Jurkat, Clone E6-1 (cell line): ENCODE results near the gene PDGFB.
A peak's percentile ranks its signal among the peaks of the same experiment; 100 is the strongest.

ENCODE experiments used
- DNase-seq: peaks from one replicate; pipeline ENCODE4 v3.0.0-alpha.2; 2011; ENCODE audit warnings: low read depth, low spot score
- H3K4me3 ChIP-seq: 2 replicates; pipeline ENCODE4 v1.5.1; 2011; ENCODE audit warnings: mild to moderate bottlenecking, low read length, control low read depth, moderate library complexity

The PDGFB gene

DNA sequence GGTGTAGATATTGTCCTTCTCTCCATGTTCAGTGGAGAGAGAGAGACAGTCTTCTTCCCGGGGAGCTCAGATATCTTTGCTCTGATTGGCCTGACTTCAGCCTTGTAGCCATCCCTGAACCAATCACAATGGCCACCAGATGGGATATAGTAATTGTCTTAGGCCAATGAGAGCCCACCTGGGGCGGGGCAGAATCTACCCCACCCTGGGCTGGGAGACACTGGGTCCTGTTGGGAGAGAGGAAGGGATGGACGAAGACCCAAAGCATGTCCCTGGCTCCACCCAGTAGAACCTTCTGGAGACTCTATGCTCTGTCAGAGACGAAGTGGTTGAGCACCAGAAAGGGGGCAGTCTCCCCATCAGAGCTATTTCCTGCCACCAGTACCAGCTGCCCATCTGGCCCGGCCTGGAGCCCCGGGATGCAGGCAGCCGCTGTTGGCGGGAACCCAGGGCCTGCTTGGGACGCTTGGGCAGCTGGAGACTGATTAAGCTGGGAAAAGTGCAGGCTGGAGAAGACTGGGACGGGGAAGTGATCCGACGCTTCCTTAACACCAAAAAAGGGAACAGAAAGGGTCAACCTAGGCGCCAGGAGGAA lies 60.7 kb downstream of the PDGFB start:
- DNase-seq, result no peak
- H3K4me3 ChIP-seq, result no peak overlapping the region

DNA sequence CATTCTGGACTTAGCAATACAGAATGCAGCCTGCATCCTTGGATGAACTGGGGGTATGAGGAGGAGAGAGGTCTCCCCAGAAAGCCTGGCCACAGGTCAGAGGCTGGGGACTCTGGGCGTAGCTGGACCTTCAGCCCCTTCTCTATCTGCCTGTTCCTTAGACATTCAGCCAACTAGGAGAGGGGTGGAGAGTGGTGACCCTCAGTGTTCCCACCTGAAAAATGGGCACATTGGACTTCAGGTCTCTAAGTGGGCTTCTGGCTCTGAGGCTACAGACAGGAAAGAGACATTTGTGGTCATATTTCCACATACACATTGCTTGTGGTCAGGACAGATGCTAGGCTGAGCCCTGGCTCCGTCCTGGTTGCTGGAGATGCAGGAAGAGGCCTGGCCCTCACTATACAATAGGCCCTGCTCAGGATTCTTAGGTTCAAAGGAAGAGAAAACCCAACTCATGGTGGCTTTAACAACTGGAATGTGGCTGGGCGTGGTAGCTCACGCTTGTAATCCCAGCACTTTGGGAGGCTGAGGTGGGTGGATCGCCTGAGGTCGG lies 62.2 kb downstream of the PDGFB start:
- no peak for DNase-seq
- no peak overlapping the region for H3K4me3 ChIP-seq

DNA sequence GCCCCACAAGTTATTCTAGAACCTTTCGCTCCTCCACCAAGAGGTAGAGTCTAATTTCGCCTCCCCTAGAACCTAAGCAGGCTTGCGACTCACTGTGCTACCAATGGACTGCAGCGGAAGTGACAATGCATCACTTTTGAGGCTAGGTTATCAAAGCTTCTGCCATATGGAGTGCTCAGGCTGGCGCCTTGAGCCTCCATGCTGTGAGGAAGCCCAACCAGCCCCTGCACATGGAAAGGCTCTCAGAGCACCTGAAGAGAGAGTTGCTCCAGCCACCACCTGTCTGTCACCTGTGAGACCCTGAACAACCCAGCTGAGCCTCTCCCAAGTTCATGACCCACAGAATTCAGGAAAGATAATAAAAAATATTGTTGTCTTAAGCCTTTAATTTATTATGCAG lies 63.0 kb downstream of the PDGFB start:
- no peak for DNase-seq
- no peak overlapping the region for H3K4me3 ChIP-seq

DNA sequence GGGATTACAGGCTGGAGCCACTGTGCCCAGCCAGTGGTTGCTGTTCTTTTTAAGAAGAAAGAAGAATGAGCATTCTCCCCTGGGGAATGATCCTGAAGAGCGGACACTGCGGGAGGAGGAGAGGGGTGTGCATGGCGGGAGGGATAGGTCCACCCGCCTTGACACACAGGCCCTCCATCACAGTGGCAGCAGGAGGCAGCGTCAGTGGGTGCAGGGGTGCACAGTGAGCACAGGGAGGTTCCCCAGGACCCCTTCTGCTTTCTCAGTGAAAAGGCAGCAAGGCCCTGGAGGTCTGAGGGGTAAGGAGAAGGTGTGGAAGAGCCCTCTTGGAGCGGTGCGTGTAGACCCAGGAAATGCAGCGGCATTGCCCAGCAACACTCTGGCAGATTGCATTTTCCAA lies 63.4 kb downstream of the PDGFB start:
- no peak overlapping the region for H3K4me3 ChIP-seq
- no peak for DNase-seq

DNA sequence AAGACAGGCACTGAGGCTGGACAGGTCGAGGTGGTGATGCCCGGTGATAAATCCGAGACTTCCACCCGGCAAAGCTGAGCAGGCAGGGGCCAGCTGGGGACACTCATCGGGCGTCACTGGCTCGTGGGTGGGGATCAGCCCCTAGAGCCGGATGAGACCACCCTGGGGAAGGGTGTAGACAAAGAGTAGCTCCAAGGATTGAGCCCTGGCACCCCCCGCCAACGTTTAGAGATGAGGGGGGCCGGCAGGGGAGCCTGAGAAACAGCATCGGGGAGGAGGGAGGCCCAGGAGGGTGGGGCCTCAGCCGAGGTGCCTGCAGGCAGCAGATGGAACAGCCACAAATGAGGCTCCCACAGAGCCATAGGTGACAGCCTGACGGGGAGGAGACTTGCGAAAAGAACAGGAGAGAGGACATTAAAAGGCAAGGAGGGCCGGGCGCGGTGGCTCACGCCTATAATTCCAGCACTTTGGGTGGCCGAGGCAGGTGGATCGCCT lies 64.9 kb downstream of the PDGFB start:
- H3K4me3 ChIP-seq, result no peak overlapping the region
- no peak for DNase-seq

DNA sequence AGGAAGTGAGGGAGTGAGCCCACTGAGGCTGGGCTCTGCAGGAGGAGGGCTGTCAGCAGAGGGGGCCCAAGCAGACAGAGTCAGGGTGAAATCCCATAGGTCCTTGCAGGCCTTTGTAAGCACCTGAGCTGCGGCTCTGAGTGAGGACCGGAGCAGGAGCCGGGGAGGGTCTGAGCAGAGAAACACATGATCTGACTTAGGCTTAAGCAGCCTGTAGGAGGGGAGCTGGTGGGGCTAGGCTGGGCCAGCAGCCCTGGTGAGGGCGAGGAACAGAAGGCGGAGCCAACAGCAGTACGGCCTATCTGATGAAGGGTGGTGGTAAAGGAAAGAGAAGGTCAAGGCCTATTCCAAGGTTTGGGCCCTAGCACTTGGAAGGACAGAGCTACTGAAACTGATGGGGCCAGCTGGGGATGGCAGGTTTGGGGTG lies 65.4 kb downstream of the PDGFB start:
- no peak for DNase-seq
- H3K4me3 ChIP-seq, result no peak overlapping the region

DNA sequence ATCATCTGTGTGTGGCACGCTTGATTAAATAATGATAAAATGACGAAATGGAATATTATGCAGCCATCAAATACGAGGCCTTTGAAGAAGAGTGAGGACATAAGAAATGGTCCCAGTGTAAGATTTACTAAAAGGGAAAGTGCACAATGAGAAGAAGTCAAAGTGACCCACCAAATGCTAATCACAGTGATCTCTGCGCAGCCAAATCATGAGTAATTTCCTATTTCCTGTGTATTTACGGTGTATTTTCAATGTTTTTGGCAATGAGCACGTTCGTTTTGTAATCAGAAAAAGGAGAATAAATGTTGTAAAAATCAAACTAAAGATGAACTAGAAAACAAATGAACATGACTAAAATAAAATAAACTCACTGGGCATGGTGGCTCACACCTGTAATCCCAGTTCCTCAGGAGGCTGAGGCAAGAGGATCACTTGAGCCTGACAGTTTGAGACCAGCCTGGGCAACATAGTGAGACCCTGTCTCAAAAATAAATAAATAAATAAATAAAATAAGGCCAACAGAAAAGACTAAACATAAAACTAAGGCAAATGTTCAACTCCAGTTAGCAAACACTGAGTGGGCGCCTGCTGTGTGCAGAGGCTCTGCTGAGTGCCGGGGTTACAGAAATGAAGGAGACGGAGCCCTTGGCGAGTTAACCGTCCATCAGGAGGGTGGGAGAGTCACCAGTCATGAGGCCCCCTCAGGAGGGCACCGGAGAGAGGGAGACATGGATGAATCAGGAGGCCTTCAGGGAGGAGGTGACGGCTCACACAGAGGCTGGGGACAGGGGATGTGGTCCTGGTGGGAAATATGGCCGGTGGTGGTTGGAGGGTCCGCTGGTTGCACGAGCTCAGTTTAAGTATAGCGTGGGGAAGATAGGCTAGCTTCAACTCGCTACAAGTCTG lies 66.3 kb downstream of the PDGFB start:
- no peak overlapping the region for H3K4me3 ChIP-seq
- DNase-seq, result no peak

DNA sequence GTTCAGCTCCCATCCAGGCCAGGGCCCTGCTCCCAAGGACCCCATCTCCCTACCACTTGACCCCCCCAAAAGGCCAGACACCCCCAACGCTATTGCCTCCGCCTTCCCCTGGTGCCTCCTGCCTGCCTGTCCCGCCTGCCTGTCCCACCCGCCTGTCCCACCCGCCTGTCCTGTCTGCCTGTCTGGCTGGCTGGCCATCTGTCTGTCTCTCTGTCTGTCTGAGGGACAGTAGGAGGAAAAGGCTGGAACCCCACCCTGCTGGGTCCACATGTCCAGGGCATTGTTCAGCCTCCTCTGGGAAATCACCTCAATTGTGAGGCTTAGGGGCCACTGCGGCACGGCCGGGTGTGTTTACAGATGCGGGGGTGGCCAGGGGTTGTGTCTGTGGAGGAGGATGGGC lies 67.0 kb downstream of the PDGFB start:
- no peak for DNase-seq

DNA sequence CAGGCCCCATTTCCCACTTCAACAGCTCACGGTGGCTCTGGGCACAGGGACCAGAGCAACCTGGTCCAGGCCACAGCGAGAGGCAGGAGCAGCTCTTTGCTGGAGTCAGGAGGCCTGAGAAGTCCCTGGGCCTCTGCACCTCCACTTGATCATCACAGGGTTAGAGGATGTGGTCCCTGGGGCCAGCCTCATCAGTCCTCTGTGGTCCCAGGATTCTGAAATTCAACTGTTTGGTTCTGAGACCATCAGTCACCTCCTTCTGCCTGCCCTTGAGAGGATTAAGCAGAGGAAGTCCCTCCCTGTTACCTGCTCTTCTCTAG lies 67.4 kb downstream of the PDGFB start:
- H3K4me3 ChIP-seq, result no peak overlapping the region
- no peak for DNase-seq

More for the DNA sequence above, 67.0 kb downstream of the PDGFB start:
- H3K4me3 ChIP-seq, result no peak overlapping the region

DNA sequence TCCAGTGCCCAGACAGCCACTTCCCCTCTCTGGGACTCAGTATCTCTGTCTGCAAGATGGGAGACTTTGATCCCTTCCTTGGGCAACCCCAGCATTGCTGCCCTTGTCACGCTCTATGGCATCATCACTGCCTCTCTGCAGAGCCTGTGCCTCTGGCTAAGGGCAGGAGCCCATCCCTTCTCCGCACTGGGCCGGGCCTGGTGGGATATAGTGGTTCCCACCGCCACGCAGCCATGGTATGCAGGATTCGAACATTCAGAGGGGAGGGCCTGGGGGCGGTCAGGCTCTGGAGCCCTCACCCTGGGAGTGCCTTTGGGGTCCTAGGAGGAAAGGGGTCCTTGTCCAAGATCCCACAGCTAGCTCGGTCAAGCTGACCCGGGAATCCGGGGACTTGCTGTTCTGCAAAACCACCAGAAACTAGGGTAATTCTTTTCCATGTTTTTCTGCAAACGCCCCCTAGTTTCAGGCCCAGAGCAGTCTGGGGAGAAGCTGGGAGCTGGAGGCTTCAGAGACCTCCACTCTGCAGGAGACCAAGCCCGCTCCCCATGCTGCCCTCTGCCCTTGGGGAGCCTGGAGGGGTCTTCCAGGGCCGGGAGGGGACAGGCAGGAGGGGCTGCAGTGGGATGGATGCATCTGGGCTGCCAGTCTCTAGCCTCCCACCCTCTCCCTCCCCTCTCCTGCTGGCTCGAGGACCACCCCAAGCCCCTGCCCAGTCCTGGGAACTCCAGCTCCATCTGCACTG lies 67.9 kb downstream of the PDGFB start:
- DNase-seq, result no peak
- no peak overlapping the region for H3K4me3 ChIP-seq

DNA sequence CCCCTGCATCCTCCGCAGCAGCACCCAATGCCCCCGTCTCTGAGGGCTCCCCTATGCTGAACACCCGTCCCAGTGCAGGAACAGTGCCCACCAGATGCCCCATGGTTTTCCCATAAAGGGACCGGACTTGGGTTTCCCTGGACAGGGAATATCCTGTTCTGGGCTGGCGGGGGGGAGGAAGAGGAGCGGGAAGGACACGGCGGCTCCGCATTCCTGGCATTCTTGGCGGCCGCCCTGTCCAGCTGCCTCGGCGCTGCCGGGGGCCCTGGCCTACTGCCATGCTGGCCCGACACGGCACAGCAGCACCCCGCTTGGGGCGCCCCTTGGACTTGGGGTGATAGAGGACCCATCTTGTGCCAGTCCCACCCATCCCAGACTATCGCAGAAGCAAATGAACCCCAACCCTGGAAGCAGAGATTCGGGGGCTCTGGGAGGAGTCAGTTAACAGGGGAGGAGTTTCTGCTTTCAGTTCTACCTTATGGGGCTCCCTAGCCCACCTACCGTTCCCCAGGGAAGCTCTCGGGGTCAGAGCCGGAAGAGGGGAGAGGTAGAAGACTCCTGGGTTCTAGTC lies 68.6 kb downstream of the PDGFB start:
- DNase-seq, result no peak
- no peak overlapping the region for H3K4me3 ChIP-seq

DNA sequence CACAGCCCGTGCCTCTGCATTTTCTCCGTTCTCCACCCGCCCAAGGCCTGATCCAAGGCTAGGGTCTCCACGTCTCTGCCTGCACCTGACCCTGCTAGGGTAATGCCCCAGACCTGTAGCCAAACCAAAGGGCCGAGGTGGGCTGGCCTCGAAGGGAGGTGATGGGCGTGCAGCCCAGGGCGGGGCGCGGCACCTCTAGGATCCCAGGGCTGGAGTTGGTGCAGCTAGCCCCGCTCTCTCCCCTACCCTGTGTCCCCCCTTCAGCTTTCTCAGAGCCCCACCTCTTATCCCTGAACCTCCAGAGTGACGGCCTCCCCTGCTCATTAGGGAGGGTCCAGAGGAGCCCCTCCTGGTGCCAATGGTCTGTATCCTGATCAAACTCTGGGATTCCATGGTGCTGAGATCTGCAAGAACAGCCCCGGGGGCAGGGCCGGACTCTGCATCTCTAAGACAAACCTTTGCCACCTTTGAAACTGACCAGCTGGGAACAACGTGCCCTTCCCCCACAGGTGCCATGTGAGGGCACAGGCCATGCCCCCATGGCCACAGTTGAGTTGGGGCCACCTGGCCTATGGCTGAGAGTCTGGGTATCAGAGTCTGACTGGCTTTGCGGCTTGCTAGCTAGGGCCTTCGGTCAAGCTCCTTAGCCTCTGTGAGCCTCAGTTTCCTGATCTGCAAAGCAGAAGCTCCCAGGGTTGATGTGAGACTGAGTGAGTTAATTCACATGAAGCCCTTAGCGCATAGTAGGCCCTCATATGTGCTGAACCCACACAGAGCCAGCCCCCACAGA lies 69.2 kb downstream of the PDGFB start:
- no peak overlapping the region for H3K4me3 ChIP-seq
- no peak for DNase-seq

DNA sequence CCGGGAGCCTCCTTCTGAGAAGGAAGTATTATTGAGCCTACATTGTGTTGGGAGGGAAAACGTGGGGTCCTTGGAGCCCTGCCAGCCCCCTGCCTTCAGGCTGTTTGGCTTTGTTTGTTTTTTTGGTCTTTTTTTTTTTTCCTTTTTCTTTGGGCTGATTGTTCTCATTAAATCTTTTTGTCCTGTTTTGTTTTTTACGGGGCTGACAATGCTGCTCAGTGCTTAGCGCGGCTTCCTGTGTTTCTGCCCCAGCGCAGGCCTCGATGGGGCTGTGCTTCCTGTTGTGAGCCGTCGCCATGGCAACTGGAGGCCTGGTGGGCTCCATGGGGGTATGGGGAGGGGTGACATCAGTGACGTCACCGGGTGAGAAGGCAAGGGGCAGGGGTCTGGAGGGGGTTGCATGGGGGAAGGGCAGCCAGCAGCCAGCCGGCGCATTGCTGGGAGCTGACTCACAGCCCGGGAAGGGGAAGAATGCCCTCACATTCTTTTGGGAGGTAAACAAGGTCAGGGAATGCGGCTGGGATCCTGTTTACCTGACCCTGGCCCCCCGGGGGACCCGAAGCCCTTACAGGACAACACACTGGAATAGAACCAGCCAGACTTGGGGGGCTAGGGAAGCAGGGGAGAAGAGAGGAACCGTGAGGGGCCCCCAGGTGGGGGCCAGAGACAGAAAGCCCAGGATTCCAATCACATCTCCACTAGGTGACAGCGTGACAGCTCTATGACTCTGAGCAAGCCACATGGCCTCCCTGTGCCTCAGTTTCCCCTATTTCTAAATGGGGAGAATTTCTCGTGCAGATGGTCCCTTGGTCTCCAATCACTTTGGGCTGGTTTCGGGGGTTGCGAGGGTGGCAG lies 70.1 kb downstream of the PDGFB start:
- peak; percentile 66 for DNase-seq
- no peak overlapping the region for H3K4me3 ChIP-seq

DNA sequence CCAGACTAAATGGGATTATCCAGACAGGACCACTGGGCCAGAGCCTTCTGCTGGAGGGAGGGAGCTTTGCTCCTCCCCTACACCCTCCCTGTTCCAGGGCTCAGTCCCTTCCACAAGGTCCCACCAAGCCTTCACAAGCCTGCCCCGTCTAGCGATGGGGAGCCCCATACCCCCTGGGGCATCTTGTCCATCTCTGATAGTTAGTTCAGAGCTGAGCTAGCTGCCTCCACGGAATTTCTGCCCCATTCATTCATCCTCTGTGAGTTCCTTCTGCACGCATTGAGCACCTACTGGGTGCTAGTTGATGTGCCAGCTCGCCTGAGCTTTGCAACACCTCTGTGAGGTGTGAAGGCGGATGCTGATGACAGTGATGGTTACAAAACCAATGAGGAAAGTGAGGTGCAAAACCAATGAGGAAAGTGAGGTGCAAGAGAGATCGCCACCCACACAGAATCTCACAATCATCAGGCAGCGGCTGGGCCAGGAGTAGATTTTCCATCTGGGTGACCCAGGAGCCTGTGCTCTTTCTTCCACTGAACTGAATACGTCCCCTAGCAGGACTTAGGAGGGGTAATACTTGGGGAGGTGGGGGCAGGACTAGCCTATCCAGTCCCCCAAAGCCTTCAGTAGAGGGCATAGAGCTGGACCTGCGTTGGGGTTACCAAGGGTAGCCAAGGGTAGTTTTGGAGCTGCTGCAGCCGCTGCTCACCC lies 70.8 kb downstream of the PDGFB start:
- H3K4me3 ChIP-seq, result no peak overlapping the region
- no peak for DNase-seq
